ENCODE results near the gene CPEB1. TPM values are rescaled to one million over a fixed set of nuclear protein-coding genes. Genes with fewer than 3 reads are reported as not detected.
A peak's percentile ranks its signal among the peaks of the same experiment; 100 is the strongest.

The CPEB1 gene
- total and polyA plus RNA-seq, 8 donors: 1.1 to 6.4 (median 1.5) TPM; not detected in 2

DNA sequence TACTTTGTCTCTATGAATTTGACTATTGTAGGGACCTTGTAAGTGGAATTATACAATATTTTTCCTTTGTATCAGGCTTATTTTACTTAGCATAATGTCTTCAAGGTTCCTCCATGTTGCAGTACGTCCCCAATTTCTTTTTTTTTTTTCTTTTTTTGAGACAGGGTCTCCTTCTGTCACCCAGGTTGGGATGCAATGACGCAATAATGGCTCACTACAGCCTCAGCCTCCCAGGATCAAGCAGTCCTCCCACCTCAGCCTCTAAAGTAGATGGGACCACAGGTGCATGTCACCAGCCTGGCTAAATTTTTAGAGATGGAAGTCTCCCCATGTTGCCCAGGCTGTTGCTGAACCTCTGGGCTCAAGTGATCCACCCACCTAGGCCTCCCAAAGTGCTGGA is 66.5 kb downstream of the CPEB1 start:
- TF ChIP-seq POLR2A (IDR thresholded peaks at IDR 0.05) (no peak), EP300 (IDR thresholded peaks at IDR 0.05) (no peak), POLR2AphosphoS5 (IDR thresholded peaks at IDR 0.05) (no peak)
- TF ChIP-seq, protein P1, sequence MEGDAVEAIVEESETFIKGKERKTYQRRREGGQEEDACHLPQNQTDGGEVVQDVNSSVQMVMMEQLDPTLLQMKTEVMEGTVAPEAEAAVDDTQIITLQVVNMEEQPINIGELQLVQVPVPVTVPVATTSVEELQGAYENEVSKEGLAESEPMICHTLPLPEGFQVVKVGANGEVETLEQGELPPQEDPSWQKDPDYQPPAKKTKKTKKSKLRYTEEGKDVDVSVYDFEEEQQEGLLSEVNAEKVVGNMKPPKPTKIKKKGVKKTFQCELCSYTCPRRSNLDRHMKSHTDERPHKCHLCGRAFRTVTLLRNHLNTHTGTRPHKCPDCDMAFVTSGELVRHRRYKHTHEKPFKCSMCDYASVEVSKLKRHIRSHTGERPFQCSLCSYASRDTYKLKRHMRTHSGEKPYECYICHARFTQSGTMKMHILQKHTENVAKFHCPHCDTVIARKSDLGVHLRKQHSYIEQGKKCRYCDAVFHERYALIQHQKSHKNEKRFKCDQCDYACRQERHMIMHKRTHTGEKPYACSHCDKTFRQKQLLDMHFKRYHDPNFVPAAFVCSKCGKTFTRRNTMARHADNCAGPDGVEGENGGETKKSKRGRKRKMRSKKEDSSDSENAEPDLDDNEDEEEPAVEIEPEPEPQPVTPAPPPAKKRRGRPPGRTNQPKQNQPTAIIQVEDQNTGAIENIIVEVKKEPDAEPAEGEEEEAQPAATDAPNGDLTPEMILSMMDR (IDR thresholded peaks at IDR 0.05): no peak
- intact Hi-C loops (cut with DNase I; ENCODE audit: low total_unique reads): loop anchor here (10.0 kb wide), 1 partner anchor 64 kb away; the partner anchor contains the start of gene CPEB1
- no peak overlapping the region for H3K27ac ChIP-seq
- no peaks in the 10 kb centered on the region for H3K36me3 ChIP-seq
- no peaks in the 10 kb centered on the region for H3K27me3 ChIP-seq
- H3K9me3 ChIP-seq: no peaks in the 10 kb centered on the region
- no peak overlapping the region for H3K4me3 ChIP-seq
- WGBS, 5 donors: 49 to 84% (median 78%) methylated on average over 2 of the region's 2 CpGs
- DNase-seq: no peak
- no peaks in the 10 kb centered on the region for H3K4me1 ChIP-seq

DNA sequence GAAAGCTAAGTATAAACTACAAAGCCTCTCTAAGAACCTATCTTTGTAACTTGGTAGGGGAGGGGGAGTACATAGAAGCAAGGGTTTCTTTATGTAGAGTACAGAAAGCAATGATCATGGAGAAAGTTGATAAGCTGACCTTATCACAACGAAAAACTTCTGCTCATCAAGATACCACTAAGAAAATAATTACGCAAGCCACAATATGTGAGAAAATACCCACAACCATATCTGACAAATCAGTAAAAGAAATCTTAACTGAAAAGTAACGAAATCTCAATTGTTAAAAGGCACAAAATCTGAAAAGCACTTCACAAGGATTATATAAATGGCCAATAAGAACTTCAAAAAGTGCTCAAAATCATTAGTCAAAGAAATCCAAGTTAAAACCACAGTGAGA is 71.8 kb downstream of the CPEB1 start:
- intact Hi-C loops (cut with DNase I; ENCODE audit: low total_unique reads): no loop called here
- TF ChIP-seq POLR2AphosphoS5 (IDR thresholded peaks at IDR 0.05): no peak
- no peak for TF ChIP-seq POLR2A (IDR thresholded peaks at IDR 0.05)
- TF ChIP-seq, protein P1 (IDR thresholded peaks at IDR 0.05): no peak
- TF ChIP-seq EP300 (IDR thresholded peaks at IDR 0.05): no peak
- Histone ChIP-seq H3K27me3 (peaks cover 0 to 7% (median 4%) of the 10 kb centered on the region in 3 donors), H3K9me3 (no peaks in the 10 kb centered on the region), H3K4me3 (no peak overlapping the region), H3K36me3 (no peaks in the 10 kb centered on the region), H3K4me1 (peaks cover 12 to 23% (median 16%) of the 10 kb centered on the region in 4 donors), H3K27ac (no peak overlapping the region)
- no peak for DNase-seq
- WGBS, 5 donors: 41 to 59% (median 43%) methylated on average over 3 of the region's 3 CpGs

DNA sequence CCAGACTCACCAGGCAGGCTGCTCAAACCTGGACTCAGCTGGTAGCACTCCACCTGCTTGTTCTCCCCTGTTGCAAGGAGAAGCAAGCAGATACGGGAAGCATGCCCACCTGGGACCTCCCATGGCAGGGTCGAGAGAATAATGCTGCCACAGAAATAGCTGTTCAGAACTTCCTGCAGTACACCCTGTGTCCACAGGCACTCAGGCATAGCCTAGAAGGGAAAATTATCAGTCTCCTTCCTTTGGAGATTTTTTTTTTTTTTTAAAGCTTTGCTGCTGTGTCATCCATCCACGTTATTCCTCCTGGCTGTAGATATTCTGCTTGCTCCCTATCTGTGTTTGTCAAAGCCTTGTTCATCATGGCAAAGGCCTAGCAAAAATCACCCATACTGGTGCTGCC is 74.2 kb downstream of the CPEB1 start:
- Histone ChIP-seq H3K36me3 (no peaks in the 10 kb centered on the region), H3K27ac (no peak overlapping the region), H3K4me3 (no peak overlapping the region), H3K4me1 (peaks cover 12 to 23% (median 16%) of the 10 kb centered on the region in 4 donors), H3K9me3 (no peaks in the 10 kb centered on the region), H3K27me3 (peaks cover 0 to 7% (median 4%) of the 10 kb centered on the region in 3 donors)
- WGBS, 5 donors: 50 to 66% (median 55%) methylated on average over 3 of the region's 3 CpGs
- intact Hi-C loops (cut with DNase I; ENCODE audit: low total_unique reads): no loop called here
- no peak for DNase-seq
- TF ChIP-seq POLR2A (IDR thresholded peaks at IDR 0.05) (no peak), EP300 (IDR thresholded peaks at IDR 0.05) (no peak), POLR2AphosphoS5 (IDR thresholded peaks at IDR 0.05) (no peak)
- TF ChIP-seq, protein P1 (IDR thresholded peaks at IDR 0.05): no peak

DNA sequence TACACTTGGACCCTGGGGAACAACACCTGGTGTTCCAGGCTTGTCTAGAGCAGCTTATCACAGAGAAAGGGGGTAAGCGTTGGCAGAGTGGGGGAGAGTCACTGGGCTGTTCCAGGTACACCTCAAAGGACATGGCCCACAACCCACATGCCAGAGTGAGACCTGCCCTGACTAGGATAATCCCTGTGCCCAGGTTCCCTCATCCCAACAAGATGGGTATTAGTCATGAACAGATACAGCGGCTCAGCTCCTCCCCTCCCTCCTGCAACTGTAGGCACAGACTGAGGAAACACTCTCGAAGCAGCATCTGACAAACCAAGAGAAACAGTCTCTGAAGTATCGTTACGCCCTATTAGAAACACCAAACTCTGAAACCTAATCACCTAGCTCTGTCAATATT is 74.9 kb downstream of the CPEB1 start:
- peak overlapping the region in 2 of 4 donors; percentile 43 for H3K4me3 ChIP-seq
- 37 to 59% (median 38%) methylated on average over 5 of the region's 5 CpGs for WGBS, 5 donors
- TF ChIP-seq POLR2A (IDR thresholded peaks at IDR 0.05) (no peak), POLR2AphosphoS5 (IDR thresholded peaks at IDR 0.05) (no peak), EP300 (IDR thresholded peaks at IDR 0.05) (no peak)
- TF ChIP-seq, protein P1 (IDR thresholded peaks at IDR 0.05): no peak
- H3K27me3 ChIP-seq: peaks cover 0 to 7% (median 4%) of the 10 kb centered on the region in 3 donors
- H3K9me3 ChIP-seq: no peaks in the 10 kb centered on the region
- H3K36me3 ChIP-seq: peaks cover 0 to 5% (median 0%) of the 10 kb centered on the region in 4 donors
- H3K4me1 ChIP-seq: peaks cover 12 to 23% (median 16%) of the 10 kb centered on the region in 4 donors
- DNase-seq: no peak
- peak overlapping the region in 3 of 5 donors; percentile 58 to 79 (median 71) for H3K27ac ChIP-seq
- intact Hi-C loops (cut with DNase I; ENCODE audit: low total_unique reads): no loop called here

All from stomach (tissue), 9 donors.